Measurements from ENCODE around the gene RPL27. TPM values are rescaled to one million over a fixed set of nuclear protein-coding genes. Genes with fewer than 3 reads are reported as not detected.

RPL27 gene
- total and polyA plus RNA-seq, 4 donors, result 188 to 928 (median 442) TPM

DNA sequence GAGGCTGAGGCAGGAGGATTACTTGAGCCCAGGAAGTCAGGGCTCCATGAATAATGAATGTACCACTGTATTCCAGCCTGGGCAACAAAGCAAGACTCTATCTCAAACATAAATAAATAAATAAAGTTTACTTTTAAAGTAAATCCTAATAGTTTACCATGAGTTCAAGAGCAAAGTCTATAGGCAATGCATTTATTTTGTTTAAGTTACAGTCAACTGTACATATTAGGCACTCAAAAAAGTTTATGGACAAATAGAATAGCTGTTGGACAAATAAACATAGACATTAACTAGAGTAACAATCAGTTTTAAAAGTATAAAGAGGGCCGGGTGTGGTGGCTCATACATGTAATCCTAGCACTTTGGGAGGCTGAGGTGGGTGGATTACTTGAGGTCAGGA is 30.3 kb upstream of the RPL27 start:
- Histone ChIP-seq H3K4me3 (ENCODE audit: low read depth in 1 of 3, low read length in 3 of 3) (no peak overlapping the region), H3K27ac (ENCODE audit: low read depth in 1 of 2, low read length in 2 of 2) (no peak overlapping the region), H3K36me3 (ENCODE audit: control insufficient read depth in 4 of 4, insufficient read depth in 3 of 4, low read depth in 1 of 4, low read length in 3 of 4) (no peaks in the 10 kb centered on the region), H3K4me1 (ENCODE audit: control insufficient read depth in 4 of 4, insufficient read depth in 4 of 4, low read length in 3 of 4) (peaks cover 1 to 13% (median 7%) of the 10 kb centered on the region in 4 donors), H3K27me3 (ENCODE audit: control insufficient read depth in 4 of 4, insufficient read depth in 4 of 4, low read length in 3 of 4) (no peaks in the 10 kb centered on the region), H3K9me3 (ENCODE audit: control insufficient read depth in 4 of 4, low read length in 3 of 4) (no peaks in the 10 kb centered on the region), H3K9ac (ENCODE audit: low read depth in 1 of 2, low read length in 2 of 2) (no peak overlapping the region)
- TF ChIP-seq, protein P1, sequence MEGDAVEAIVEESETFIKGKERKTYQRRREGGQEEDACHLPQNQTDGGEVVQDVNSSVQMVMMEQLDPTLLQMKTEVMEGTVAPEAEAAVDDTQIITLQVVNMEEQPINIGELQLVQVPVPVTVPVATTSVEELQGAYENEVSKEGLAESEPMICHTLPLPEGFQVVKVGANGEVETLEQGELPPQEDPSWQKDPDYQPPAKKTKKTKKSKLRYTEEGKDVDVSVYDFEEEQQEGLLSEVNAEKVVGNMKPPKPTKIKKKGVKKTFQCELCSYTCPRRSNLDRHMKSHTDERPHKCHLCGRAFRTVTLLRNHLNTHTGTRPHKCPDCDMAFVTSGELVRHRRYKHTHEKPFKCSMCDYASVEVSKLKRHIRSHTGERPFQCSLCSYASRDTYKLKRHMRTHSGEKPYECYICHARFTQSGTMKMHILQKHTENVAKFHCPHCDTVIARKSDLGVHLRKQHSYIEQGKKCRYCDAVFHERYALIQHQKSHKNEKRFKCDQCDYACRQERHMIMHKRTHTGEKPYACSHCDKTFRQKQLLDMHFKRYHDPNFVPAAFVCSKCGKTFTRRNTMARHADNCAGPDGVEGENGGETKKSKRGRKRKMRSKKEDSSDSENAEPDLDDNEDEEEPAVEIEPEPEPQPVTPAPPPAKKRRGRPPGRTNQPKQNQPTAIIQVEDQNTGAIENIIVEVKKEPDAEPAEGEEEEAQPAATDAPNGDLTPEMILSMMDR (IDR thresholded peaks at IDR 0.05; ENCODE audit: low read depth, low read length, missing input control), result no peak
- no peak for TF ChIP-seq FOXA1 (IDR thresholded peaks at IDR 0.05)
- TF ChIP-seq, protein P2, sequence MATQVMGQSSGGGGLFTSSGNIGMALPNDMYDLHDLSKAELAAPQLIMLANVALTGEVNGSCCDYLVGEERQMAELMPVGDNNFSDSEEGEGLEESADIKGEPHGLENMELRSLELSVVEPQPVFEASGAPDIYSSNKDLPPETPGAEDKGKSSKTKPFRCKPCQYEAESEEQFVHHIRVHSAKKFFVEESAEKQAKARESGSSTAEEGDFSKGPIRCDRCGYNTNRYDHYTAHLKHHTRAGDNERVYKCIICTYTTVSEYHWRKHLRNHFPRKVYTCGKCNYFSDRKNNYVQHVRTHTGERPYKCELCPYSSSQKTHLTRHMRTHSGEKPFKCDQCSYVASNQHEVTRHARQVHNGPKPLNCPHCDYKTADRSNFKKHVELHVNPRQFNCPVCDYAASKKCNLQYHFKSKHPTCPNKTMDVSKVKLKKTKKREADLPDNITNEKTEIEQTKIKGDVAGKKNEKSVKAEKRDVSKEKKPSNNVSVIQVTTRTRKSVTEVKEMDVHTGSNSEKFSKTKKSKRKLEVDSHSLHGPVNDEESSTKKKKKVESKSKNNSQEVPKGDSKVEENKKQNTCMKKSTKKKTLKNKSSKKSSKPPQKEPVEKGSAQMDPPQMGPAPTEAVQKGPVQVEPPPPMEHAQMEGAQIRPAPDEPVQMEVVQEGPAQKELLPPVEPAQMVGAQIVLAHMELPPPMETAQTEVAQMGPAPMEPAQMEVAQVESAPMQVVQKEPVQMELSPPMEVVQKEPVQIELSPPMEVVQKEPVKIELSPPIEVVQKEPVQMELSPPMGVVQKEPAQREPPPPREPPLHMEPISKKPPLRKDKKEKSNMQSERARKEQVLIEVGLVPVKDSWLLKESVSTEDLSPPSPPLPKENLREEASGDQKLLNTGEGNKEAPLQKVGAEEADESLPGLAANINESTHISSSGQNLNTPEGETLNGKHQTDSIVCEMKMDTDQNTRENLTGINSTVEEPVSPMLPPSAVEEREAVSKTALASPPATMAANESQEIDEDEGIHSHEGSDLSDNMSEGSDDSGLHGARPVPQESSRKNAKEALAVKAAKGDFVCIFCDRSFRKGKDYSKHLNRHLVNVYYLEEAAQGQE (IDR thresholded peaks at IDR 0.05), result no peak
- TF ChIP-seq YY1 (IDR thresholded peaks at IDR 0.05), result no peak
- TF ChIP-seq HNF4A (conservative IDR thresholded peaks at IDR 0.05), result no peak
- TF ChIP-seq, protein P3, sequence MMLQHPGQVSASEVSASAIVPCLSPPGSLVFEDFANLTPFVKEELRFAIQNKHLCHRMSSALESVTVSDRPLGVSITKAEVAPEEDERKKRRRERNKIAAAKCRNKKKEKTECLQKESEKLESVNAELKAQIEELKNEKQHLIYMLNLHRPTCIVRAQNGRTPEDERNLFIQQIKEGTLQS (IDR thresholded peaks at IDR 0.05), result no peak
- no peak for TF ChIP-seq RAD21 (IDR thresholded peaks at IDR 0.05)
- no peak for TF ChIP-seq EGR1 (IDR thresholded peaks at IDR 0.05; ENCODE audit: low read depth in 2 of 2)
- TF ChIP-seq NR2F2 (IDR thresholded peaks at IDR 0.05), result no peak
- TF ChIP-seq FOXA2 (IDR thresholded peaks at IDR 0.05), result no peak
- no peak for TF ChIP-seq TAF1 (conservative IDR thresholded peaks at IDR 0.05)
- TF ChIP-seq JUND (IDR thresholded peaks at IDR 0.05), result no peak
- no peak for TF ChIP-seq HNF4G (IDR thresholded peaks at IDR 0.05)
- TF ChIP-seq, protein P4, sequence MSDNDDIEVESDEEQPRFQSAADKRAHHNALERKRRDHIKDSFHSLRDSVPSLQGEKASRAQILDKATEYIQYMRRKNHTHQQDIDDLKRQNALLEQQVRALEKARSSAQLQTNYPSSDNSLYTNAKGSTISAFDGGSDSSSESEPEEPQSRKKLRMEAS (IDR thresholded peaks at IDR 0.05), result no peak
- TF ChIP-seq RXRA (IDR thresholded peaks at IDR 0.05), result no peak
- TF ChIP-seq SP1 (IDR thresholded peaks at IDR 0.05), result no peak
- TF ChIP-seq, protein P5, sequence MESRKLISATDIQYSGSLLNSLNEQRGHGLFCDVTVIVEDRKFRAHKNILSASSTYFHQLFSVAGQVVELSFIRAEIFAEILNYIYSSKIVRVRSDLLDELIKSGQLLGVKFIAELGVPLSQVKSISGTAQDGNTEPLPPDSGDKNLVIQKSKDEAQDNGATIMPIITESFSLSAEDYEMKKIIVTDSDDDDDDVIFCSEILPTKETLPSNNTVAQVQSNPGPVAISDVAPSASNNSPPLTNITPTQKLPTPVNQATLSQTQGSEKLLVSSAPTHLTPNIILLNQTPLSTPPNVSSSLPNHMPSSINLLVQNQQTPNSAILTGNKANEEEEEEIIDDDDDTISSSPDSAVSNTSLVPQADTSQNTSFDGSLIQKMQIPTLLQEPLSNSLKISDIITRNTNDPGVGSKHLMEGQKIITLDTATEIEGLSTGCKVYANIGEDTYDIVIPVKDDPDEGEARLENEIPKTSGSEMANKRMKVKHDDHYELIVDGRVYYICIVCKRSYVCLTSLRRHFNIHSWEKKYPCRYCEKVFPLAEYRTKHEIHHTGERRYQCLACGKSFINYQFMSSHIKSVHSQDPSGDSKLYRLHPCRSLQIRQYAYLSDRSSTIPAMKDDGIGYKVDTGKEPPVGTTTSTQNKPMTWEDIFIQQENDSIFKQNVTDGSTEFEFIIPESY (IDR thresholded peaks at IDR 0.05), result no peak
- TF ChIP-seq GABPA (IDR thresholded peaks at IDR 0.05 in 1 of 2, conservative IDR thresholded peaks at IDR 0.05 in 1 of 2), result no peak
- DNase-seq (ENCODE audit: low spot score), result no peak
- 84% methylated on average over 1 of the region's 1 CpG for WGBS
